Measurements from ENCODE around the gene KCNQ2. TPM values are rescaled to one million over a fixed set of nuclear protein-coding genes. Genes with fewer than 3 reads are reported as not detected.

The KCNQ2 gene
- total and polyA plus RNA-seq, 5 donors: under 0.01 to 2.3 (median 1.1) TPM; not detected in 2

DNA sequence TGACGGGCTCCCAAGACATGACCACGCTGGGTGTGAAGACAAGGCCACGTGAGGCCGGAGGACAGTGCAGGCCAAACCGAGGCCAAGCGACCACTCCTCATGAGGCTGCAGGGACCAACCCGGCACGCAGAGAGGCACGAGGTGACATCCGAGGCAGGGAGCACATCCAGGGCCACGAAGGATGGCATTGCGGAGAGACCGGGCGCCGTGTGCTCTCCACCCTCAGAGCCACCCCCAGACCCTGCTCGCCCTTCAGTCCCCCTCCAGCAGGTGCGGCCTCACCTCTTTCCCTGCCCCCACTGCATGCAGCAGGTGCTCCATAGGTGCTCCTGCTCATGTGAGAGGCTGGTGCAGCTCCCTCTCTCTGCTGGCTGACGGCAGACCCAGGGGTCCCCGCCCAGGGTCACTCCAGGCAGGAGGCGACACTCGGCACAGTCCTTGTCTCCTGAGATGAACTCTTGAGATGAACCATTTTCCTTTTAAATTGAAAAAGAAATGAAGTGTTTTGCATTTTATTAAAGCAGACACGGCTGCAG, 77.5 kb downstream of the KCNQ2 start:
- no peaks in the 10 kb centered on the region for H3K27me3 ChIP-seq (ENCODE audit: control insufficient read depth, insufficient read depth)
- H3K4me1 ChIP-seq (ENCODE audit: control insufficient read depth, insufficient read depth, low read length): no peaks in the 10 kb centered on the region
- no peak overlapping the region for H3K27ac ChIP-seq (ENCODE audit: low read length)
- WGBS: 78% methylated on average over 22 of the region's 22 CpGs
- ATAC-seq (no peak), DNase-seq (peak in 2 of 3 donors; percentile 32 to 36)
- H3K9me3 ChIP-seq (ENCODE audit: control insufficient read depth, low read length): no peaks in the 10 kb centered on the region
- intact Hi-C loops (cut with DNase I): no loop called here
- no peak overlapping the region for H3K4me3 ChIP-seq (ENCODE audit: low read length)

DNA sequence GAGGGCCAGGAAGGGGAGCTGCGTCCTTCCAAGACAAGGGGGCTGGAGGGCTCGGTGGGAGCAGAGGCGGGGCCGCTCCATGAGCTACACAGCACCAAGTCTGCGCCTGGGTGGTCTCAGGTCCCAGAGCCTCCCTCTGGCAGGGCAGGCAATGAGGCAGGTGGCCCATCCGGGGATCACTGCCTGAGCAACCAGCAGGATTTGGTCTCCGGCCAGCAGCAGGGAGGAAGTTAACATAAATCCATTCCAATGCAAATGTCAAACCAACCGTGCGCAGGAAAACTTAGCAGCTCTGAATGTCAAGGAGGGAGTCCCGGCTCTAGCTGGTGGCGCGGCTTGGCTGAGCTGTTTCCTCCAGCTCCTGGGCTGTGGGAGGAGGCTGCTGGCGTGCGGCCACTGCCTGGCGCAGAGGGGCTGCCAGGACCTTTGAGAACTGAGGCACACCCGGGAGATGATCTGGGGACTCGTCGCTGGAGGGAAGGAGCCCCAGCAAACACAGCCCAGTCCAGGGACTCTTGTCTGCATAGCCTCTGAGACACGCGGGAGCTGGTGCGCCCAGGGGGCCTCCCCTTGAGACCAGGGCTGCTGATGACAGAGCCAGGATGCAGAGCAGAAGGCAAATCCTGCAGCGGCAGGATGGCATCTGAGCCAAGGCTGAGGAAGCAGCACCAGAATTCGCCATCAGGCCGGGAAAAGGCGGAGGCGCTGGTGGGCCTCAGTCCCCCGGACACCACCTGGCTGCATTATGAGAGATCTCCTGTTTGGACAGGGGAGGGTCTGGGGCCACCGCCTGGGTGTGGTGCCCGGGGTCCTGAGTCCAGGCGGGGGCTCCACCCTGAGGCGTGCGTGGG, 78.2 kb downstream of the KCNQ2 start:
- 25% methylated on average over 32 of the region's 32 CpGs for WGBS
- H3K4me3 ChIP-seq (ENCODE audit: low read length): no peak overlapping the region
- no peaks in the 10 kb centered on the region for H3K27me3 ChIP-seq (ENCODE audit: control insufficient read depth, insufficient read depth)

DNA sequence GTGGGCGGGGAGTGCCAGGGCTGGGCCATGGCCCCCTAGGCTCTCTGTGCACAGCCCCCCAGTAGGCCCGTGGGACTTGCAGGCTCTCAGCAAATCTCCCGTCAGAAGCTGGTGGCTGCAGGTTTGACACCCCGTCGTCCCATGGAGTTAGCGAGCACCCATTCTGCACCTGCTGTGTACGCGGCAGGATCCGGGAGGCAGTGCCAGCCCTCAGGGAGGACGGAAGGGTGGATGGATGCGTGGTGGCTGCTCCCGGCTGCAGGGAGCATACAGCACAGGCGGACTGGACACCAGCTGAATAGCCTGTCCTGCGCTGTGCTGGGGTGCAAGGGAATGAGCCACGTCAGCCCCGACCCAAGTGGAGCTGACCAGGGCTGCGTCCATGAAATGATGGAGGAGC, 78.9 kb downstream of the KCNQ2 start:
- Histone ChIP-seq H3K27me3 (ENCODE audit: control insufficient read depth, insufficient read depth) (no peaks in the 10 kb centered on the region), H3K9me3 (ENCODE audit: control insufficient read depth, low read length) (no peaks in the 10 kb centered on the region), H3K4me3 (ENCODE audit: low read length) (no peak overlapping the region), H3K27ac (ENCODE audit: low read length) (no peak overlapping the region), H3K4me1 (ENCODE audit: control insufficient read depth, insufficient read depth, low read length) (no peaks in the 10 kb centered on the region)
- ATAC-seq (no peak), DNase-seq (peak in 2 of 3 donors; percentile 16 to 39)
- intact Hi-C loops (cut with DNase I): no loop called here
- 82% methylated on average over 17 of the region's 17 CpGs for WGBS

More for the DNA sequence above, 78.2 kb downstream of the KCNQ2 start:
- ATAC-seq: no peak
- peak in 2 of 3 donors; percentile 29 to 35 for DNase-seq
- Histone ChIP-seq H3K9me3 (ENCODE audit: control insufficient read depth, low read length) (no peaks in the 10 kb centered on the region), H3K4me1 (ENCODE audit: control insufficient read depth, insufficient read depth, low read length) (no peaks in the 10 kb centered on the region), H3K27ac (ENCODE audit: low read length) (no peak overlapping the region)
- intact Hi-C loops (cut with DNase I): no loop called here

DNA sequence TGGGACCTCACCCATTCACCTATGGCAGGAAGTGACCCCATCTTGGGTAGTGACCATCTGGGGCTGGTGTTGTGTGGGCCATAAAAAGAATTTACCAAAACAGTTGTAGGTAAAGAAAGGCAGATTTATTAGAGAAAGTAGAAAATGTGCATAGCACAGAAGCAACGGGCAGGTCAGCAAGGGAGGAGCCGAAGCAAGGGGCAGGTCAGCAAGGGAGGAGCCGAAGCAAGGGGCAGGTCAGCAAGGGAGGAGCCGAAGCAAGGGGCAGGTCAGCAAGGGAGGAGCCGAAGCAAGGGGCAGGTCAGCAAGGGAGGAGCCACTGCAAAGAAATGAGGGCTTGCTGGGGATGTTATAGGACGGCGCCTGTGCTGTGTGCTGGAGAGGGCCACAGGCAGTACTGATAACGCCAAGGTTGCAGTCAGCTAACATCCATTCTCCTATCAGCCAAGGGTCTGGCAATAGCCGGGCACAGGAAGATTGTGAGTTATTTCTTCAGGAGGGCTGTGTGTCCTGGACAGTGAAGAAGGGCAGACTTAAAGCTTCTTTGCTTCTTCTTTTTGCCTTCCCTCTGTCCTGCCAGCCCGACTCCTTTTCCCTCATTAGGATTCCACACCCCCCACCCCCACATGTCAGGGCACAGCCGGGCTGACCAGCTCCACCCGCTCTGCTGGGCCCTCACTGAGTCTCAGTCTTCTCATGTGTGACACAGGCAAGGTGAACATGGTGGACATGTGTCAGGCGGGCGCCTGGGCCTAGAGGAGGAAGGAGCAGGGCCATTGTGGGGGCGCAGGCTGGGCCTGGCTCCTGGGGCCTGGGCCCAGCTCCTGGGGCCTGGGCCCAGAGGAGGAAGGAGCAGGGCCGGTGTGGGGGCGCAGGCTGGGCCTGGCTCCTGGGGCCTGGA, 79.7 kb downstream of the KCNQ2 start:
- no peaks in the 10 kb centered on the region for H3K4me1 ChIP-seq (ENCODE audit: control insufficient read depth, insufficient read depth, low read length)
- ATAC-seq (no peak), DNase-seq (no peak)
- no peak overlapping the region for H3K27ac ChIP-seq (ENCODE audit: low read length)
- 87% methylated on average over 17 of the region's 17 CpGs for WGBS
- no peak overlapping the region for H3K4me3 ChIP-seq (ENCODE audit: low read length)
- intact Hi-C loops (cut with DNase I): no loop called here
- no peaks in the 10 kb centered on the region for H3K9me3 ChIP-seq (ENCODE audit: control insufficient read depth, low read length)
- no peaks in the 10 kb centered on the region for H3K27me3 ChIP-seq (ENCODE audit: control insufficient read depth, insufficient read depth)

DNA sequence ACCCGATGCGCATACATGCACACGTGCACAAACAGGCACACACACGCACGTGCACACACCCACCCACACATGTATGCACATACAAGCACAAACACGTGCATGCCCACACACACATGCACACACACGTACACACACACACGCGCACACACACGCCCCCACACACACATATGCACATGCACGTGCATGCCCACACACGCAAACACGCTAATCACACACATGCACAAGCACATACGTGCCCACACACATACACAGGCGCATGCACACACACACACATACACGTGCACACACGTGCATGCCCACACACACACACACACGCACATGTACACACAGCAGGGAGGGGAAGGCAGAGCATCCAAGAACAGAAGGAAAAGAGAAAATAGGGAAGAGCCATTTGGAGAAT, 84.5 kb downstream of the KCNQ2 start:
- Histone ChIP-seq H3K9me3 (ENCODE audit: control insufficient read depth, low read length) (no peaks in the 10 kb centered on the region), H3K27me3 (ENCODE audit: control insufficient read depth, insufficient read depth) (no peaks in the 10 kb centered on the region), H3K4me3 (ENCODE audit: low read length) (no peak overlapping the region), H3K4me1 (ENCODE audit: control insufficient read depth, insufficient read depth, low read length) (no peaks in the 10 kb centered on the region), H3K27ac (ENCODE audit: low read length) (no peak overlapping the region)
- ATAC-seq (no peak), DNase-seq (no peak)
- intact Hi-C loops (cut with DNase I): no loop called here
- WGBS: 95% methylated on average over 18 of the region's 18 CpGs

DNA sequence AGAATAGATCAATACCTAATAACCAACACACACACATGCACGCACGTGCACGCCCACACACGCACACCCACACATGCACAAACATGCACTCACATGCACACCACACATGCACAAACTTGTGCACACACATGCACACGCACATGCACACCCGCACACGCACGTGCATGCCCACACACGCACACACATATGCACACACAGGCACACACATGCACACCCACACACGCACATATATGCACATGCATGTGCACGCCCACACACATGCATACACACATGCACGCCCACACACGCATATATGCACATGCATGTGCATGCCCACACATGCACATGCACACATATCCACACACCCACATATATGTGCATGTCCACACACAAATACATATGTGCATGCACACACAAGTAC, 85.1 kb downstream of the KCNQ2 start:
- ATAC-seq (no peak), DNase-seq (no peak)
- H3K27me3 ChIP-seq (ENCODE audit: control insufficient read depth, insufficient read depth): no peaks in the 10 kb centered on the region
- H3K27ac ChIP-seq (ENCODE audit: low read length): no peak overlapping the region
- 95% methylated on average over 13 of the region's 13 CpGs for WGBS
- intact Hi-C loops (cut with DNase I): no loop called here
- no peaks in the 10 kb centered on the region for H3K4me1 ChIP-seq (ENCODE audit: control insufficient read depth, insufficient read depth, low read length)
- H3K9me3 ChIP-seq (ENCODE audit: control insufficient read depth, low read length): no peaks in the 10 kb centered on the region
- no peak overlapping the region for H3K4me3 ChIP-seq (ENCODE audit: low read length)

DNA sequence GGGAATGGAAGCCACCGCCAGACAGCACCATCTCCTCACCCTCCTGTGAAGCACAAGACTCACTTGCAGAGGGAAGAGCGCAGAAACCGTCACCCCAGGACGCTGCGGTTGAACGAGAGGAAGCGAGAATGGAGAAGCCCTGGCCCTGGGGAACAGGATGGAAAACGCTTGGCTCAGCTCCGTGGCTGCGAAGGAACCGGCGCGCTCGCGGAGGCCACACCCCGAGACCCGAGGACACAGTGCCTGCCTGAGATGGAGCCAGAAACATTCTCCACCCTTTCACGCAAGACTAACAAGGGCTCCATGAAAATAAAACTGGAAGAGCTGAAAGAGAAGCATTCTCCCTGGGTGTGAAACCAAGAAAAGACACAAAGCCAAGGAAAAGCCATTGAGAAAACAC, 86.0 kb downstream of the KCNQ2 start:
- Histone ChIP-seq H3K9me3 (ENCODE audit: control insufficient read depth, low read length) (no peaks in the 10 kb centered on the region), H3K27ac (ENCODE audit: low read length) (no peak overlapping the region), H3K4me1 (ENCODE audit: control insufficient read depth, insufficient read depth, low read length) (no peaks in the 10 kb centered on the region), H3K4me3 (ENCODE audit: low read length) (no peak overlapping the region), H3K27me3 (ENCODE audit: control insufficient read depth, insufficient read depth) (no peaks in the 10 kb centered on the region)
- intact Hi-C loops (cut with DNase I): no loop called here
- 85% methylated on average over 18 of the region's 18 CpGs for WGBS
- no peak for ATAC-seq
- peak in 1 of 3 donors; percentile 42 for DNase-seq

DNA sequence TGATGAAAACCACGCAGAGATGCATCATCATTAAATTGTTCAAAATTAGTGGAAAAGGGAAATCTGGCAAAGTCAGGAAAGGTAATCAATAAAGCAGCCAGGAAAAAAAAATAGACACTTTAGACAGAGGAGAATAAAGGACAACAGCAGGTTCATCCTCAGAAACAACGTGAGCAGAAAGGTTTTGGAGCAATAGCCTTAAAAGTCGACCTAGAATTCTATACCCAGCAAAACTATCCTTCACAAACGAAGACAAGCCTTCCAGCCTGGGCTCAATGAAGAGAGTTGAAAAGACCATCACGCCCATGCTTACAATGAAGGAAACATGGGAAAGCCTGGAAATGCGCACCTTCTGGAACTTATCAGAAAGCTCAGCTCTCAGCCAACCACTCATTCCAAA, 86.6 kb downstream of the KCNQ2 start:
- DNase-seq: no peak
- no peak for ATAC-seq
- Histone ChIP-seq H3K27me3 (ENCODE audit: control insufficient read depth, insufficient read depth) (no peaks in the 10 kb centered on the region), H3K27ac (ENCODE audit: low read length) (no peak overlapping the region), H3K9me3 (ENCODE audit: control insufficient read depth, low read length) (no peaks in the 10 kb centered on the region), H3K4me1 (ENCODE audit: control insufficient read depth, insufficient read depth, low read length) (no peaks in the 10 kb centered on the region), H3K4me3 (ENCODE audit: low read length) (no peak overlapping the region)
- 87% methylated on average over 6 of the region's 6 CpGs for WGBS
- intact Hi-C loops (cut with DNase I): no loop called here

DNA sequence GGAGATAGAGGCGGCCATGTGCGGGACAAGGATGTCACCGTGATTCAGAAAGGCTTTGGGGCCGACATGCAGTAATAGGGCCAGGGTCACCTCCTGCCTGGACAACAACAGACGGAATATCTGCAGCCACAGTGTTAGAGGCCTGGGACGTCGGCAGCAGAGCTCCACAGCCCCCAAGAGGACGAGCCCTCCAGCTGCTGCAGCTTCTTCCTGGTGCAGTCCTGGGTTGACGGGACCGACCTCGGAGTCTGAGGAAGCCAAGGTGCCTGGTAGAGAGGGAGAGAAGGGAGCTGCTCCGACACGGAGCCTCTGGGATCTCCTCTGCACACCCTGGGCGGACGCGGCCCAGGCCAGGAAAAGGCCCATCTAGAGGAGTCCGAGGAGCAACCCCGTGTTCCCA, 88.1 kb downstream of the KCNQ2 start:
- no peaks in the 10 kb centered on the region for H3K4me1 ChIP-seq (ENCODE audit: control insufficient read depth, insufficient read depth, low read length)
- no peaks in the 10 kb centered on the region for H3K9me3 ChIP-seq (ENCODE audit: control insufficient read depth, low read length)
- intact Hi-C loops (cut with DNase I): no loop called here
- DNase-seq (peak in 1 of 3 donors; percentile 7), ATAC-seq (no peak)
- H3K4me3 ChIP-seq (ENCODE audit: low read length): no peak overlapping the region
- no peaks in the 10 kb centered on the region for H3K27me3 ChIP-seq (ENCODE audit: control insufficient read depth, insufficient read depth)
- 79% methylated on average over 18 of the region's 18 CpGs for WGBS
- no peak overlapping the region for H3K27ac ChIP-seq (ENCODE audit: low read length)

DNA sequence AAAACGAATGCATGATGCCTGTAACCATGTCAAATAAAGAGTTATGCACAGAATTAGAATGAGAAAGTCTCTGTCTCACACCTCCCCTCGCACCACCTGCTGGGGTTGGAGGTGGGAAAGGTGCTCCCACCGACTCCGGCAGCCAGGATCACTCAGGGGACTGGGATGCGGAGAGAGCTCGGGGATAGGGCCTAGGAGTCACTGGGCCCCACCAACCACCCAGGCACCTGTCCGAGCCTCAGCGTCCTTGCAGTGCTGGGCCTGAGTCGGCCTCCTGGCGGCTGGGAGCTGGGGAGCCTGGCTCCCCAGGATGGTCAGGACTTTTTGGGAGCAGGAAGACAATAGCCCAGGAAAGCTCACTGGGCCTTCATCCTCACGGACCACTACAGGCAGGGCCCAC, 88.9 kb downstream of the KCNQ2 start:
- H3K4me3 ChIP-seq (ENCODE audit: low read length): no peak overlapping the region
- no peak overlapping the region for H3K27ac ChIP-seq (ENCODE audit: low read length)
- no peaks in the 10 kb centered on the region for H3K27me3 ChIP-seq (ENCODE audit: control insufficient read depth, insufficient read depth)
- no peaks in the 10 kb centered on the region for H3K4me1 ChIP-seq (ENCODE audit: control insufficient read depth, insufficient read depth, low read length)
- 54% methylated on average over 11 of the region's 11 CpGs for WGBS
- H3K9me3 ChIP-seq (ENCODE audit: control insufficient read depth, low read length): no peaks in the 10 kb centered on the region
- no peak for ATAC-seq
- DNase-seq: peak in 2 of 3 donors; percentile 2 to 32
- intact Hi-C loops (cut with DNase I): loop anchor here in 1 of 4 donors (2.0 kb wide), 1 partner anchor 75 kb away; no protein-coding TSS in a partner anchor
